Loucy (cell line): ENCODE measurements around the gene DNM2.

ENCODE experiments used
- H2AFZ ChIP-seq: fragments of 200-600 bp; sonication (generic); 2 replicates; pipeline ENCODE4 v1.6.0; 2016; ENCODE audit warnings: antibody characterized with exemption, mild to moderate bottlenecking, low read length, moderate library complexity
- H3F3A ChIP-seq: fragments of 200-600 bp; 2 replicates; pipeline ENCODE4 v1.6.0; 2016; ENCODE audit warnings: antibody characterized with exemption, low read depth, mild to moderate bottlenecking
- H3K27me3 ChIP-seq: fragments of 200-600 bp; sonication (generic); 2 replicates; pipeline ENCODE4 v1.6.1; 2014; ENCODE audit warnings: low read length, mild to moderate bottlenecking; ENCODE audit not compliant: insufficient read depth, poor library complexity, severe bottlenecking
- H3K36me3 ChIP-seq: fragments of 200-600 bp; sonication (generic); 2 replicates; pipeline ENCODE4 v1.6.1; 2016; ENCODE audit warnings: low read length; ENCODE audit not compliant: insufficient read depth
- H3K4me1 ChIP-seq: fragments of 200-600 bp; sonication (generic); 2 replicates; pipeline ENCODE4 v1.5.1; 2014; ENCODE audit warnings: low read length, mild to moderate bottlenecking; ENCODE audit not compliant: insufficient read depth, poor library complexity, severe bottlenecking
- H3K4me2 ChIP-seq: fragments of 200-600 bp; sonication (generic); 2 replicates; pipeline ENCODE4 v1.6.0; 2014; ENCODE audit warnings: antibody characterized with exemption, low read length, low read depth, mild to moderate bottlenecking; ENCODE audit not compliant: poor library complexity, severe bottlenecking
- H3K4me3 ChIP-seq: fragments of 200-600 bp; sonication (generic); 2 replicates; pipeline ENCODE4 v1.5.1; 2014; ENCODE audit warnings: low read length, mild to moderate bottlenecking, mixed read lengths; ENCODE audit not compliant: poor library complexity, severe bottlenecking
- H3K79me2 ChIP-seq: fragments of 200-600 bp; sonication (generic); 2 replicates; pipeline ENCODE4 v1.6.1; 2014; ENCODE audit warnings: low read length; ENCODE audit not compliant: insufficient read depth
- H3K9ac ChIP-seq: fragments of 200-600 bp; sonication (generic); 2 replicates; pipeline ENCODE4 v1.6.0; 2014; ENCODE audit warnings: mild to moderate bottlenecking, low read depth, low read length, moderate library complexity; ENCODE audit not compliant: poor library complexity, severe bottlenecking
- H3K9me2 ChIP-seq: fragments of 200-600 bp; sonication (generic); replicated peaks from 2 replicates; pipeline ENCODE4 v1.6.1; 2016; ENCODE audit warnings: low read depth, low read length, mixed read lengths
- H3K9me3 ChIP-seq: fragments of 200-600 bp; sonication (generic); 2 replicates; pipeline ENCODE4 v1.6.1; 2014; ENCODE audit warnings: mild to moderate bottlenecking, antibody characterized with exemption, low read length, low read depth; ENCODE audit not compliant: insufficient read depth
- H4K20me1 ChIP-seq: fragments of 200-600 bp; sonication (generic); 2 replicates; pipeline ENCODE4 v1.6.0; 2014; ENCODE audit warnings: antibody characterized with exemption, low read length, mild to moderate bottlenecking; ENCODE audit not compliant: insufficient read depth, poor library complexity, severe bottlenecking
- EZH2phosphoT487 ChIP-seq: fragments of 200-600 bp; IDR thresholded peaks from 2 replicates; pipeline ENCODE4 v1.6.1; 2018; ENCODE audit warnings: antibody characterized with exemption, mild to moderate bottlenecking, moderate library complexity, borderline replicate concordance
- TF ChIP-seq, protein P1 (sequence below): fragments of 200-600 bp; sonication (generic); conservative IDR thresholded peaks from 2 replicates; pipeline ENCODE4 v1.5.1; 2014; ENCODE audit warnings: mild to moderate bottlenecking, antibody characterized with exemption, low read length

The DNM2 gene

GRCh38 chr19:10707440-10707839 lies 10.4 kb upstream of the DNM2 start:
- no peak overlapping the region for H3K9ac ChIP-seq
- no peaks in the 10 kb centered on the region for H3F3A ChIP-seq
- no peak overlapping the region for H2AFZ ChIP-seq
- no peaks in the 10 kb centered on the region for H3K9me3 ChIP-seq
- no peaks in the 10 kb centered on the region for H3K27me3 ChIP-seq
- no peaks in the 10 kb centered on the region for H4K20me1 ChIP-seq
- H3K9me2 ChIP-seq = no peaks in the 10 kb centered on the region
- no peaks in the 10 kb centered on the region for H3K36me3 ChIP-seq
- no peaks in the 10 kb centered on the region for H3K4me1 ChIP-seq
- TF ChIP-seq, protein P1, sequence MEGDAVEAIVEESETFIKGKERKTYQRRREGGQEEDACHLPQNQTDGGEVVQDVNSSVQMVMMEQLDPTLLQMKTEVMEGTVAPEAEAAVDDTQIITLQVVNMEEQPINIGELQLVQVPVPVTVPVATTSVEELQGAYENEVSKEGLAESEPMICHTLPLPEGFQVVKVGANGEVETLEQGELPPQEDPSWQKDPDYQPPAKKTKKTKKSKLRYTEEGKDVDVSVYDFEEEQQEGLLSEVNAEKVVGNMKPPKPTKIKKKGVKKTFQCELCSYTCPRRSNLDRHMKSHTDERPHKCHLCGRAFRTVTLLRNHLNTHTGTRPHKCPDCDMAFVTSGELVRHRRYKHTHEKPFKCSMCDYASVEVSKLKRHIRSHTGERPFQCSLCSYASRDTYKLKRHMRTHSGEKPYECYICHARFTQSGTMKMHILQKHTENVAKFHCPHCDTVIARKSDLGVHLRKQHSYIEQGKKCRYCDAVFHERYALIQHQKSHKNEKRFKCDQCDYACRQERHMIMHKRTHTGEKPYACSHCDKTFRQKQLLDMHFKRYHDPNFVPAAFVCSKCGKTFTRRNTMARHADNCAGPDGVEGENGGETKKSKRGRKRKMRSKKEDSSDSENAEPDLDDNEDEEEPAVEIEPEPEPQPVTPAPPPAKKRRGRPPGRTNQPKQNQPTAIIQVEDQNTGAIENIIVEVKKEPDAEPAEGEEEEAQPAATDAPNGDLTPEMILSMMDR = no peak
- TF ChIP-seq EZH2phosphoT487 = no peak
- no peak overlapping the region for H3K4me2 ChIP-seq
- no peak overlapping the region for H3K4me3 ChIP-seq
- no peaks in the 10 kb centered on the region for H3K79me2 ChIP-seq

DNA sequence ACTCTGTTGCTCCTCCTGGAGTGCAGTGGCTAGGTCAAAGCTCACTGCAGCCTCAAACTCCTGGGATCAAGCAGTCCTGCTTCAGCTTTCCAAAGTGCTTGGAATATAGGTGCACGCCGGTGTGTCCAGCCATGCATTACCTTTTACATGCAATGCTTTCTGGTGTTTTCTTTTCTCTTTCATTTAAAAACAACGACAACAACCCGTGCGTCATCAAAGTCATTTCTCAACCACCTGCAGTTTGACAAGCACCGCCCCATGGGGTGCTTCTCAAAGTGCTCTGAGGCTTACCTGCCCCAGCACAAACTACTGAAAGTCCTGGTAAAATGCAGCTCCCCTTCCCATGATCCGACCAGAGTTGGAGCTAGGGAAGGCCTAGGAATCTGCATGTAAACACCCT lies 9.6 kb upstream of the DNM2 start:
- no peaks in the 10 kb centered on the region for H4K20me1 ChIP-seq
- no peaks in the 10 kb centered on the region for H3F3A ChIP-seq
- H3K9me2 ChIP-seq = no peaks in the 10 kb centered on the region
- no peaks in the 10 kb centered on the region for H3K9me3 ChIP-seq
- no peaks in the 10 kb centered on the region for H3K27me3 ChIP-seq
- no peak overlapping the region for H3K4me2 ChIP-seq
- H2AFZ ChIP-seq = no peak overlapping the region
- no peaks in the 10 kb centered on the region for H3K79me2 ChIP-seq
- no peak overlapping the region for H3K4me3 ChIP-seq
- H3K4me1 ChIP-seq = no peaks in the 10 kb centered on the region
- TF ChIP-seq, protein P1 = no peak
- TF ChIP-seq EZH2phosphoT487 = no peak
- H3K9ac ChIP-seq = no peak overlapping the region
- no peaks in the 10 kb centered on the region for H3K36me3 ChIP-seq

DNA sequence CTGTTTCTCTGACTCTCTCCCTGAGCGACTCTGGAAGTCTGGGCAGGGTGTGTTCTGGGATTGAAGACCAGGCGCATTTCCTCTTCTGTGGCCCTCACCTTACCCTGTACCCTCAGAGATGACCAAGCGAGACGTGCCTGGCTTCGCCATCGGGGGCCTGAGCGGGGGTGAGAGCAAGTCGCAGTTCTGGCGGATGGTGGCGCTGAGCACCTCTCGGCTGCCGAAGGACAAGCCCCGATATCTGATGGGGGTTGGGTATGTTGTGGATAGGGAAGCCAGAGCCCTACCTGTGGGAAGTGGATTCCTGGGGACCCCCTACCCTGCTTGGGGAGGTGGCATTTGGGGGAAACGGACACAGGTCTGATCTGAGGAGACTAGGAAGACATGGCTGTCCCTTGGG lies 5.8 kb upstream of the DNM2 start:
- Histone ChIP-seq H3K4me2 (no peak overlapping the region), H4K20me1 (no peaks in the 10 kb centered on the region), H2AFZ (no peak overlapping the region), H3K4me1 (peaks cover 2% of the 10 kb centered on the region), H3K27me3 (no peaks in the 10 kb centered on the region), H3K36me3 (no peaks in the 10 kb centered on the region), H3K9me3 (no peaks in the 10 kb centered on the region), H3K9me2 (no peaks in the 10 kb centered on the region), H3K79me2 (no peaks in the 10 kb centered on the region), H3K9ac (no peak overlapping the region), H3F3A (no peaks in the 10 kb centered on the region), H3K4me3 (no peak overlapping the region)
- TF ChIP-seq EZH2phosphoT487 = no peak
- TF ChIP-seq, protein P1 = no peak
